Effector memory CD4-positive, alpha-beta T cell (primary cell): ENCODE data around the gene CYP46A1.

ENCODE experiments used
- DNase-seq, 3 donors: peaks; one replicate each; pipeline ENCODE4 v3.0.0-alpha.2; 2020
- H3K27ac ChIP-seq: 2 replicates; pipeline ENCODE4 v1.7.0; 2013; ENCODE audit warnings: mild to moderate bottlenecking, low read length, moderate library complexity; ENCODE audit not compliant: insufficient read depth, poor library complexity, severe bottlenecking
- H3K27me3 ChIP-seq: replicated peaks from 2 replicates; pipeline ENCODE4 v1.7.0; 2013; ENCODE audit warnings: mild to moderate bottlenecking, low read length; ENCODE audit not compliant: insufficient read depth, control insufficient read depth, poor library complexity, severe bottlenecking
- H3K36me3 ChIP-seq: 2 replicates; pipeline ENCODE4 v1.7.0; 2013; ENCODE audit warnings: mild to moderate bottlenecking, low read length, moderate library complexity; ENCODE audit not compliant: control insufficient read depth, insufficient read depth
- H3K4me1 ChIP-seq: 2 replicates; pipeline ENCODE4 v1.7.0; 2013; ENCODE audit warnings: low read length, mild to moderate bottlenecking; ENCODE audit not compliant: control insufficient read depth, insufficient read depth, poor library complexity, severe bottlenecking
- H3K4me3 ChIP-seq: 2 replicates; pipeline ENCODE4 v1.7.0; 2013; ENCODE audit warnings: low read length, low read depth, mild to moderate bottlenecking; ENCODE audit not compliant: insufficient read depth, poor library complexity, severe bottlenecking
- H3K9me3 ChIP-seq: 2 replicates; pipeline ENCODE4 v1.7.0; 2013; ENCODE audit warnings: mild to moderate bottlenecking, low read length, moderate library complexity; ENCODE audit not compliant: control insufficient read depth

CYP46A1 gene

DNA sequence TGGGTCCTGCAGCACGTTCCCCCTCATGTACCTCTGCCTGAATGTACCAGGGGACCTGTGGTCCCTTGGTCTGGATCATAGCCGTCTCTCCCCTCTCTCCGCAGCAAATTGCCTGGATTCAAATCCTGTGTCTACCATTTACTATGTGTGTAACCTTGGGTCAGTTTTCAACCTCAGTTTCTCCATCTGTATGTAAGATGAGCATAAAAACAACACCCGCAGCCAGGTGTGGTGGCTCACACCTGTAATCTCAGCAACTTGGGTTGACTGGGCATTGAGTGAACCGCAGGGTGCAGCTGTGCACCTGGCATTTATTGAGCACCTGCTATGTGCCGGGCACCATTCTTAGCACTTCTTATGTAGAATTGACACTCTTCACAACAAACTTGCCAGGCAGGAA is 14.1 kb downstream of the CYP46A1 start:
- Histone ChIP-seq H3K27me3 (no peaks in the 10 kb centered on the region), H3K4me3 (no peak overlapping the region), H3K36me3 (no peaks in the 10 kb centered on the region), H3K4me1 (no peaks in the 10 kb centered on the region), H3K9me3 (no peaks in the 10 kb centered on the region), H3K27ac (no peak overlapping the region)
- DNase-seq: no peak

DNA sequence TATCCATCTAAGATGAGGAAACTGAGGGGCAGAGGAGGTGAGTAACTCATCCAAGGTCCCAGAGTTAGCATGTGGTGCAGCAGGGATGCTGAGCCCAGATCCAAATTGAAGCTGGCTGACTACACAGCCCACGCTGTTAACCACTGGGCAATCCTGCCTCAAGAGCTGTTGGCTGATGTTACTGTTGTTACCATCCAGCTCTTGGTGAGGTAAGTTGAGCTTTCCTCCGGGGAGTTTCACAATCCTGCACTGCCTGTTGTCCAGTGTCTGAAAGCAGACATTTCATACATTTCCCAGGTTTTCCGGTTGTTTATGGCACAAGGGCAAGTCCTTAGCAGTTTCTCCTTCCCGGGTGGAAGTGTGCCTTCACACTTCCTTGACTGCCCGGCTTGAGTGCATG is 14.5 kb downstream of the CYP46A1 start:
- Histone ChIP-seq H3K4me1 (no peaks in the 10 kb centered on the region), H3K9me3 (no peaks in the 10 kb centered on the region), H3K27me3 (no peaks in the 10 kb centered on the region), H3K4me3 (no peak overlapping the region), H3K27ac (no peak overlapping the region), H3K36me3 (no peaks in the 10 kb centered on the region)
- DNase-seq: no peak

DNA sequence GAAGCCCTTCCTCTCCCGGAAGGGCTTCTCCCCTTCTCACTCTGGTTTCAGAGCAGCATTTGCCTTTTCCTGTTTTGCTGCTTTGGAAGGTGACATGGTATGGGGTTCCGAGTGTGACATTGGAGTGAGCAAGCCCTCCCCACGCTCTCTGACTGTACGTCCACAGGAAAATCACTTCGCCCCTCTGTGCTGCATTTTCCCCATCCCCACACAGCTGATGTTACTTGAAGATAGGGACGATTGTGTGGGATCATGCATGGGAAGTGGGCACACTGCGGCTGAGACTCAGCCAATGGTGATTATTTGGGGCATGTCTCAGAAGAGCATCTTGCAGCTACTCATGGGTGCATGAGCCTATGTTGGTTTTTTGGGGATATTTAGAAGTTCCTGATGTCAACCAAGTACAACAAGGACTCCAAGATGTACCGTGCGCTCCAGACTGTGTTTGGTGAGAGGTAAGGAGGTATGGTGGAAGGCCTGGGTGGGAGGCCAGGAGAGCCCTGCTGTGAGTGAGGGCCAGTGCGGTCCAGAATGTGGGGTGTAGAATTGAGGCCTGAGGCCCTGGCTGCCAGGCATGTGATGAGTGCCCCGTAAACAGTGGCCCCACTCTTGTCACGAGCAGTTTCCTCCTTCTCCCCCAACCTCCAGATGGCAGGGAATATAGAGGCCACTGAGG is 15.1 kb downstream of the CYP46A1 start:
- H3K4me3 ChIP-seq: no peak overlapping the region
- H3K4me1 ChIP-seq: no peaks in the 10 kb centered on the region
- H3K27me3 ChIP-seq: no peaks in the 10 kb centered on the region
- H3K9me3 ChIP-seq: no peaks in the 10 kb centered on the region
- no peaks in the 10 kb centered on the region for H3K36me3 ChIP-seq
- no peak overlapping the region for H3K27ac ChIP-seq
- no peak for DNase-seq

DNA sequence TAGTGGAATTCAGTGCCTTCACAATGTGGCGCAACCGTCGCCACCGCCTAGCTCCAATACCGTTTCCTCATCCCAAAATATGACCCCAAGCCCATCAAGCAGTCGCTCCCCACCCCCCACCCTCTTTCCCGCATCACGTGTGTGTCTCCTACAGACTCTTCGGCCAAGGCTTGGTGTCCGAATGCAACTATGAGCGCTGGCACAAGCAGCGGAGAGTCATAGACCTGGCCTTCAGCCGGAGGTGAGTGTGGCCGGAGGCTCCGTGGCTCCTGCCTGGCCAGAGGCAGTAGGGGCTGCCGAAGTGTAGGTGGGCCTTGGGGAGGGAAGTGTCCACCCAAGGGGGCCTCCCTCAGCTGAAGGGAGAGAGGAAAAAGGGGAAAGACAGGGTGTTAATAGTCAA is 15.8 kb downstream of the CYP46A1 start:
- no peaks in the 10 kb centered on the region for H3K36me3 ChIP-seq
- H3K27ac ChIP-seq: no peak overlapping the region
- H3K27me3 ChIP-seq: no peaks in the 10 kb centered on the region
- no peaks in the 10 kb centered on the region for H3K4me1 ChIP-seq
- no peaks in the 10 kb centered on the region for H3K9me3 ChIP-seq
- no peak for DNase-seq
- H3K4me3 ChIP-seq: no peak overlapping the region

DNA sequence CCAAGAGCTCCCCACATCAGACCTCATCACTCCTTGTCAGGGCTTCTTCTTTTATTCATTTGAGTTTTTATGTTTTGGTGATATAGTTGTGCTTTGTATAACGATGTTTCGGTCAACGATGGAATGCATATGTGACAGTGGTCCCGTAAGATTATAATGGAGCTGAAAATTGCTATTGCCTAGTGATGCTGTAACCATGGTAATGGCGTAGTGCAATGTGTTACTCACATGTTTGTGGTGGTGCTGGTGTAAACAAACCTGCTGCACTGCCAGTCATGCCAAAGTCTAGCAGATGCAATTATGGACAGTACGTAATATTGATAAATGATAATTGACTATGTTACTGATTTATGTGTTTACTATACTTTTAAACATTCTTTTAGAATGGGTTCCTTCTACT is 16.3 kb downstream of the CYP46A1 start:
- Histone ChIP-seq H3K36me3 (no peaks in the 10 kb centered on the region), H3K9me3 (no peaks in the 10 kb centered on the region), H3K27me3 (no peaks in the 10 kb centered on the region), H3K27ac (no peak overlapping the region), H3K4me3 (no peak overlapping the region), H3K4me1 (no peaks in the 10 kb centered on the region)
- DNase-seq: no peak

DNA sequence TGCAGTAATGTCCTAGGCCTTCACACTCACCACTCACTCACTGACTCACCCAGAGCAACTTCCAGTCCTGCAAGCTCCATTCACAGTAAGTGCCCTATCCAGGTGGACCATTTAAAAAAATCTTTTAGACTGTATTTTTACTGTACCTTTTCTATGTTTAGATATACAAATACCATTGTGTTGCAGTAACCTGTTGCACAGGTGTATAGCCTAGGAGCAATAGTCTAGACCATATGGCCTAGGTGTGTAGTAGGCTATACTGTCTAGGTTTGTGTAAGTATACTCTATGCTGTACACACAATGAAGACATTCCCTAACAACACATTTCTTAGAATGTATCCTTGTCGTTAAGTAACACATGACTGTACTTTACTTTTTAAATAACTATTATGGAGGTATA is 17.2 kb downstream of the CYP46A1 start:
- no peak for DNase-seq
- H3K27me3 ChIP-seq: no peaks in the 10 kb centered on the region
- no peaks in the 10 kb centered on the region for H3K9me3 ChIP-seq
- no peak overlapping the region for H3K4me3 ChIP-seq
- H3K27ac ChIP-seq: no peak overlapping the region
- H3K36me3 ChIP-seq: no peaks in the 10 kb centered on the region
- H3K4me1 ChIP-seq: no peaks in the 10 kb centered on the region

DNA sequence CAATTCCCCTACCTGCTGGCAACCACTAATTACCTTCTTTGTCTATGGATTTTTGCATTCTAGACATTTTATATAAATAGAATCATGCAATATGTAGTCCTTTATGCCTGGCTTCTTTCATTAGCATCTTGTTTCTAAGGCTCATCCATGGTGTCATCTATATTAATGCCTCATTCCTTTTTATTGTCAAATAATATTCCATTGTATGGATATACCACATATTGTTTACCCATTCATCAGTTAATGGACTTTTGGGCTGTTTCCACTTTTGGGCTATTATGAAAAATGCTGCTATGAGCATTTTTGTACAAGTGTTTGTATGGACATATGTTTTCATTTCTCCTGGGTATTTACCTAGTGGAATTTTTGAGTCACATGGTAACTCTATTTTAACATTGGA is 18.0 kb downstream of the CYP46A1 start:
- Histone ChIP-seq H3K36me3 (no peaks in the 10 kb centered on the region), H3K4me1 (no peaks in the 10 kb centered on the region), H3K4me3 (no peak overlapping the region), H3K27me3 (no peaks in the 10 kb centered on the region), H3K27ac (no peak overlapping the region), H3K9me3 (no peaks in the 10 kb centered on the region)
- no peak for DNase-seq

DNA sequence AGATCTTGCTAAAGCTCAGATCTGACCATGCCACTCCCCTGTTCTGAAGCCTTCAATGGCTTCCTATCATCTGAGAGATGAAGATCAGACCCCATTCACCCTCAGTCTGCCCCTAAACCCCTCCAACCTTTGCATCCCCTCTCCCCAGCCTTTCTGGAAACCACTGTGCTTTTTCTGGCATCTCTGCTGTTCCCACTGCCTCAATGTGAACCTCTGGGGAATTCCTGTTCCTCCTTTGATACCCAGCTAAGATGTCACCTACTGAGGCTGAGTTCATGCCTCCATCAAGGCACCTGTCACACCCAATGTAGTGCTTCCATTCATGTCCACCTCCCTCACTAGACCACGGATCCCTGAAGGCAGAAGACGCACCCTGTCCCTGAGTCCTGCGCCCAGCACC is 19.3 kb downstream of the CYP46A1 start:
- H3K27ac ChIP-seq: no peak overlapping the region
- no peak for DNase-seq
- H3K27me3 ChIP-seq: no peaks in the 10 kb centered on the region
- H3K4me1 ChIP-seq: no peaks in the 10 kb centered on the region
- H3K9me3 ChIP-seq: no peaks in the 10 kb centered on the region
- no peaks in the 10 kb centered on the region for H3K36me3 ChIP-seq
- no peak overlapping the region for H3K4me3 ChIP-seq

DNA sequence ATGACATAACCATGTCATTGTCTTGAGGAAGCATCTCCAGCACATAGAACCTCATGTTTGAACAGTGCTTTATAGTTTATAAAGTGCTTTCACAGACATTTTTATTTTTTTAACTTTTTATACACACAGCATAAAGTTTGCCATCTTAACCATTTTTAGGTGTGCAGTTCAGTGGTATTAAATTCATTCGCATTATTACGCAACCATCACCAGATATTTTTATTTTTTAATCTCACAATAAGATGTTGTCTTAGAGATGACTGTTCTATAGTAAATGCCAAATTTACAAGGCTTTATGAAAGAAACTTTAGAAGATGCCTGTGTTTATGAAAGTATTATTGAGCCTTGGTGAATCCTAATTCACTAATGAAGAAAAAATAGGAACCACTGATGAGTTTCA is 19.9 kb downstream of the CYP46A1 start:
- no peak overlapping the region for H3K27ac ChIP-seq
- no peaks in the 10 kb centered on the region for H3K27me3 ChIP-seq
- no peaks in the 10 kb centered on the region for H3K4me1 ChIP-seq
- DNase-seq: no peak
- no peak overlapping the region for H3K4me3 ChIP-seq
- H3K9me3 ChIP-seq: no peaks in the 10 kb centered on the region
- no peaks in the 10 kb centered on the region for H3K36me3 ChIP-seq

DNA sequence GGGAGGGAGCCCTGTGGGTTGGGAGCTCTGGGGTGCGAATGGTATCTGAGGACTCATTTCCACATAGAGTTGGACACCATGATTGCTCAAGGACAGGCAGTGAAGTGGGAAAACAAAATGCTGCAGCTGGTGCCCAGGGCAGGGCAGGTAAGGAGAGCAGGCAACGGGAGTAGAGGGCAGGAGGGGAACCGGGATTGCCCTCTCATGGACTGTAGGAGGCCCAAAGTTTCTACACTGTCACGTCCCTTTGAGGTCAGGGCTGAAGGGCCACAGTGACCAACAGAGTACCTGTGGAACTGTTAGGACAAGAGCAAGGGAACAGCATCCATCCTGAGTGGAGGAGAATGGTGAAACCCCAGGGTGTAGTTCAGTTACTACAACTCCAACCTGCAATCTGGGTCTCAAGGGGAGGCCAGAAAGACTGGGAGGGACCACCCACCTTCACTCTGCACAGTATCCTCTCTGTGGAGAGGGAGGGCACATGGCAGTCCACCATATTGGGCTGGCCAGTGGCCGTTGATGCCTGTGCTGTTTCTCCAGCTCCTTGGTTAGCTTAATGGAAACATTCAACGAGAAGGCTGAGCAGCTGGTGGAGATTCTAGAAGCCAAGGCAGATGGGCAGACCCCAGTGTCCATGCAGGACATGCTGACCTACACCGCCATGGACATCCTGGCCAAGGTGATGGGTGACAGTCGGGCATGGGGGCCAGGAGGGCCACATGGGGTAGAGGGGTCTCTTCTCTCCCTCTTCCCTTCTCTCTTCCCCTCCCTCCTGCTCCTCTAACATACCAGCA is 22.2 kb downstream of the CYP46A1 start:
- H3K27ac ChIP-seq: no peak overlapping the region
- DNase-seq: no peak
- H3K27me3 ChIP-seq: no peaks in the 10 kb centered on the region
- H3K4me1 ChIP-seq: no peaks in the 10 kb centered on the region
- H3K4me3 ChIP-seq: no peak overlapping the region
- no peaks in the 10 kb centered on the region for H3K9me3 ChIP-seq
- H3K36me3 ChIP-seq: no peaks in the 10 kb centered on the region
